Activated T-cell treated with anti-CD3 and anti-CD28 coated beads for 1 hour (primary cell): ENCODE measurements around the gene IRGC.

Experiments
- DNase-seq: peaks from one replicate; pipeline ENCODE4 v3.0.0-alpha.2; 2020; ENCODE audit warnings: low read depth

IRGC gene

GRCh38 chr19:43691755-43692154 lies 24.1 kb upstream of the IRGC start:
- no peak for DNase-seq

DNA sequence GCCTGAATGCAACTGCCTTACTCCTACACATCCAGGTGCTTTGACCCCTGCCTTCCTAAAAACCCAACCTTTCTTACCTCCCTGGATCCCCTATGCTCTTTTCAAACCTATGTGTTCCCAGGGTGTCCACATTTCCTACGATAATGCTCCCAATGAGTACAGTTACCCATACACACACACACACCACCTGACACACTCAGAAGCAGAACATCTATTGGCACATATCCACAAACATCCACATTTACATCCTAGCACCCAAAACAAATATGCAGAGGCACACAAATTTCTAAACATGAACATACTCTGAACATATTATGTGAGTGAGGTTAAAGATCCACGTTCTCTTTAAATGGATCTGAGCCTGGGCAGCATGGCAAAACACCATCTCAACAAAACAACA lies 23.5 kb upstream of the IRGC start:
- DNase-seq = no peak

DNA sequence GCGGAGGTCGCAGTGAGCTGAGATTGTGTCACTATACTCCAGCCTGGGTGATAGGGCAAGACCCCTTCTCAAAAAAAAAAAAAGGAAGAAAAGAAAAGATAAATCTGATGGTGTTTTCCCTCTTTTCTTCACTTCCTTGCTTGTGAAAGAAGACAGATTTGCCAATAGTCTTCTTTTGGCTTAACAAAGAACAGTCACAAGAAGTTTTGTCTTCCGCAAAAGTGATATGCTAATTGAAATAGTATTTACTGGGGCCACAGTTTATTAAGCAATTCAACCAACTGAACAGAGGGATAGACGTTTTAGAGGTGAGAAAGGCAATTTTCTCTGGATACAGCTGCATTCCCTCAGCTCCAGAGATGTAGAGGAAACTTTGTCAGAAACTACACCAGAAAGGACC lies 23.0 kb upstream of the IRGC start:
- no peak for DNase-seq

GRCh38 chr19:43694553-43694952 lies 21.3 kb upstream of the IRGC start:
- no peak for DNase-seq

DNA sequence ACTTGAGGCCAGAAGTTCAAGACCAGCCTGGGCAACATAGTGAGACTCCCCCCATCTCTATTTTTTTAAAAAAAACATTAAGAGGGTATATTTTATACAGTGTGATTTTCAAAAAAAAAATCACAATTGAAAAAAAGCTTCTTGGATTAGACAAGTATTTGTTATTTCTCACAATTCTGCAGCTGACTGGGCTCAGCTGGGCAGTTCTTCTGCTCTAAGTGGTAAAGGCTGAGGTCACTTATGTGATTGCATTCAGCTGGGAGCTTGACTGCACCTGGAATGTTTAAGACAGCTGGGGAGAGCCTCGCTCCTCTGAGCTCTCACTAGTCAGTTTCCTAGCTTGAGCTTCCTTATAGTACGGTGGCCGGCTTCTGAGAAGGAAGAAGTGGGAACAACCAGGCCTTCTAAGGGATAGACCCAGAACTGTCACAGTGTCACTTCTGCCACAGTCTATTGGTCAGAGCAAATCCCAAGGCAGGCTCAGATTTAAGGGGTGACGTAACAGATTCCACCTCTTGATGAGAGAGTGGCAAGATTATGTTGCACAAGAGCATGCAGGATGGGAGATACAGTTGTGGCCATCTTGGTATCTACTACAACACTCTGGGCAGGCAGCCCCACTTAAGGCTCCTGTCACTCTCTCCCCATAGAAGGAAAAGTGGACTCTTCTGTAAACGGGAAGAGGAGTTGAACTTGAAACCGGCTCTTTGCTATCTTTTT lies 19.7 kb upstream of the IRGC start:
- DNase-seq = no peak

DNA sequence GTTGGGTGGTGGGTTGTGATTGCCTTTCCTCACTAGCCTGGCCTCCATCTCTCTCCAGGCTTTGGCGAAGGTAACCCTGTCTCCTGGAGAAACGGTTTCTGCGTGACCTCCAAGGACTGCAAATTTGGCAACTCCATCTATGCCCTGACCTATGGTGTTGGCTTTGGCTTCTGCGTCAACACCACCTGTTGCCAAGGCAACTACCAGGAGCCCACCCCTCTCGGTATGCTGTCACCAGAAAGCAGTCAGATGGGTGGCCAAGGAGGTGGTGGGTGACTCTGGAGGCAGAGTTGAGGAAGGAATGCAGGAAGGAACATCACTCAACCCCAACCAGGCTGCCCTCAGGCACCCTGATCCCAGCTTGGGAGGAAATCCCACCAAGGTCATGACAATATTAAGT lies 18.6 kb upstream of the IRGC start:
- DNase-seq = no peak

- DNase-seq = no peak
Measured at GRCh38 chr19:43699506-43700394, 16.1 kb upstream of the IRGC start.

- DNase-seq = no peak
Measured at GRCh38 chr19:43700395-43701000, 15.4 kb upstream of the IRGC start.

GRCh38 chr19:43704002-43704705 lies 11.7 kb upstream of the IRGC start:
- no peak for DNase-seq

DNA sequence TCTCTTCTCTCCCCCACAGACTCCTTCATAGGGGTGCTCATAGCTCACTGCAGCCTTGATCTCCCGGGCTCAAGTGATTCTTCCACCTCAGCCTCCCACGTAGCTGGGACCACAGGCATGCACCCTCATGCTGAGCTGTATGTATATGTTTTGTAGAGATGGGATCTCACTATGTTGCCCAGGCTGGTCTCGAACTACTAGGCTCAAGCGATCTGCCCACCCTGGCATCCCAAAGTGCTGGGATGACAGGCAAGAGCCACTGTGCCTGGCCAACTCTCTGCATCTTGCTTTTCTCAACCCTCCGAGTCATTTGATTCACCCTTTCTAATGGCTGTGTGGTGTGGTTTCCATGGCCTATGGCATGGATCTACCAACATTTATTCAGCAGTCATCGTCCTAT lies 10.1 kb upstream of the IRGC start:
- DNase-seq = no peak

GRCh38 chr19:43707158-43707712 lies 8.6 kb upstream of the IRGC start:
- DNase-seq = no peak

- DNase-seq = no peak
Measured at GRCh38 chr19:43708716-43709115, 7.2 kb upstream of the IRGC start.

DNA sequence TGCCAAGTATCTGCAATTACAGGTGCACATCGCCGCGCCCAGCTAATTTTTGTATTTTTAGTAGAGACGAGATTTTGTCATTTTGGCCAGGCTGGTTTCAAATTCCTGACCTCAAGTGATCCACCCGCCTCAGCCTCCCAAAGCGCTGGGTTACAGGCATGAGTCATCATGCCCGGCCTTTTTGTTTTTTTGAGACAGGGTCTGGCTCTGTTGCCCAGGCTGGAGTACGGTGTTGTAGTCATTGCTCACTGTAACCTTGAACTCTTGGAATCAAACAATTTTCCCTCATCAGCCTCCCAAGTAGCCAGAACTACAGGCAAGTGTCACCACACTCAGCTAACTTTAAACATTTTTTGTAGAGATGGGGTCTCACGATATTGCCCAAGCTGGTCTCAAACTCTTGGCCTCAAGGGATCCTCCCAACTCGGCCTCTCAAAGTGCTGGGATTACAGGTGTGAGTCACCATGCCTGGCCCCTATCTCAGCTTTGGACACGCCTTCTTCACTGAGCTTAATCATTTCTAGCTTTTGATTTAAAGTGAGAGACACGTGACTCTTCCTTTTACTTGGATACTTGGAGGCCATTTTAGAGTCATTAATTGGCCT lies 4.0 kb upstream of the IRGC start:
- DNase-seq = no peak

DNA sequence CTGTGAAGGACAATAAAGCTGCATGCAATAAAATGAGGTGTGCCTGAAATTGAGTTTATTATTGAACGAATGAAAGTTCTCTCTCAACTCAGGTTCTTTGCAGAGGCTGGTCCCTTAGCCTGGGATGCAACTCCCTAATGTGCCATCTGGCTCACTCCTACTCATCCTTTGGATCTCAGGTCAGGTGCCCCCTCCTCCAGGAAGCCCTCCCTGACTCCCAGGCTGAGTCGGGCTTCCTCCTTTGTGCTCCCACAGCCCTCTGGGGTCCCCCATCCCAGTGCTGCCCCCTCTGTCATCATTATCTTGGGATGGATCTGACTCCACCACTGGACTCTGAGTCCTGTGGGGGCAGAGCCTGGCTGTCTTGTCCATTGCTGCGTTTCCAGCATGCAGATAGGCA lies 2.7 kb upstream of the IRGC start:
- no peak for DNase-seq

DNA sequence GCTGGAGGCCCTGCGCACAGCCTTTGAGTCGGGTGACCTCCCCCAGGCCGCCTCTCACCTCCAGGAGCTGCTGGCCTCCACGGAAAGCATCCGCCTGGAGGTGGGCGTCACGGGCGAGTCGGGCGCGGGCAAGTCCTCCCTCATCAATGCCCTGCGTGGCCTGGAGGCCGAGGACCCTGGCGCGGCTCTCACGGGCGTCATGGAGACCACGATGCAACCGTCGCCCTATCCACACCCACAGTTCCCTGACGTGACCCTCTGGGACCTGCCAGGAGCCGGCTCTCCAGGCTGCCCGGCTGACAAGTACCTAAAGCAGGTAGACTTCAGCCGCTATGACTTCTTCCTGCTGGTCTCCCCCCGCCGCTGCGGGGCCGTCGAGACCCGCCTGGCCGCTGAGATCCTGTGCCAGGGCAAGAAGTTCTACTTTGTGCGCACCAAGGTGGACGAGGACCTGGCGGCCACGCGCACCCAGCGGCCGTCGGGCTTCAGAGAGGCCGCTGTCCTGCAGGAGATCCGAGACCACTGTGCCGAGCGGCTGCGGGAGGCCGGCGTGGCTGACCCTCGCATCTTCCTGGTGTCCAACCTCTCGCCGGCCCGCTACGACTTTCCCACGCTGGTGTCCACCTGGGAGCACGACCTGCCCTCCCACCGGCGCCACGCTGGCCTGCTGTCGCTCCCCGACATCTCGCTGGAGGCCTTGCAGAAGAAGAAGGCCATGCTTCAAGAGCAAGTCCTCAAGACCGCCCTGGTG lies 2.9 kb downstream of the IRGC start:
- no peak for DNase-seq

GRCh38 chr19:43719378-43719868 lies 3.5 kb downstream of the IRGC start:
- no peak for DNase-seq

DNA sequence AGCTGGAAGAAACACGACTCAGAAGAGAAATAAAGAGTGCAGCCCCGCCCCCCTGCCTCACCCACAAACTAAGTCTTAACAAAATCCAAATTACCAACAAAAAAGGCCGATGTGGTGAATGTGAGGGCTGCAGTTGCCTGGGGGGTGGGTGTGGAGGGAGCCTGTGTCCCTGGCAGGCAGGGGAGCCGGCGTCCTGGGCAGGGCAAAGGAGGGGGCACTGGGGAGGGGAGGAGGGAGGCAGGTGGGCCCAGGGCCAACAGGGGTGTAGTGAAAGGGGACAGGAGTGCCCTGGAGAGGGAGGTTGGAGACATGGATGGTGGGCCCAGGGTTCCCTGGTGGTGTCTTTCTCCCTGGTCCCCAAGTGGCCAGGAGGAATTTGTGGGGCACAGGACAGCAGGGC lies 4.0 kb downstream of the IRGC start:
- DNase-seq = no peak

DNA sequence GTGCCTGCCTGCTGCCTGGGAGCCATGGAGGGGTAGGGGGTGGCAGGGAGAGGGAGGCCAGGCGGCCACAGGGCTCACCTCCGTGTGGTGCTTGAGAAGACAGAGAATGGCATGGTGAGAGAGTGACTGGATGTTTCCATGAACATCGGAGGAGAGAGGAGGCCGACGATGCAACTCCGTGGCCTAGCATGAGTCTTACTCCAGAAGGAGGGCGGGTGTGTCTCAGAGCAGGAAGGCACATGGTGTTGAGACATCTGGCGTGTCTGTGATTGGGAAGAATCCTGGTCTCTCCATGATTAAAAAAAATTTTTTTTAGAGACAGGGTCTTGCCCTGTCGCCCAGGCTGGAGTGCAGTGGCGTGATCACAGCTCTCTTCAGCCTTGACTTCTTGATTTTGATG lies 5.1 kb downstream of the IRGC start:
- DNase-seq = no peak

- DNase-seq = no peak
Measured at GRCh38 chr19:43721469-43722048, 5.7 kb downstream of the IRGC start.

DNA sequence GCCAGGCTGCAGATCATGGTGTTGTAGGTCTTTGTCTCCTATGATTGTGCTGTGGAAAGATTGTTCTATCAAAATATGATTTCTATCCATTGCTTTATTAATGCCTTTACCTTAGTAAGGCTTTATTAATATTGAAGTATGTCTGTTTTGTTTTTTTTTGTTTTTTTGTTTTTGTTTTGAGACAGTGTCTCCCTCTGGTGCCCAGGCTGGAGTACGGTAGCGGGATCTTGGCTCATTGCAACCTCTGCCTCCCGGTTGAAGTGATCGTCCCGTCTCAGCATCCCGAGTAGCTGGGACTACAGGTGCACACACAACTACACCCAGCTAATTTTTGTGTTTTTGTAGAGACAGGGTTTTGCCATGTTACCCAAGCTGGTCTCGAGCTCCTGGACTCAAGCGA lies 7.7 kb downstream of the IRGC start:
- DNase-seq = no peak
